Neuronal stem cell (in vitro differentiated cells): ENCODE results near the gene UTP14A. TPM values are rescaled to one million over a fixed set of nuclear protein-coding genes. Genes with fewer than 3 reads are reported as not detected.
"Not testable (repeated sequence)": the region's sequence is repeated elsewhere in the genome, so short reads cannot be mapped to it uniquely, and the experiment has no call there.

Experiments used
- DNase-seq: peaks from one replicate; pipeline ENCODE4 v3.0.0-alpha.2; 2013; ENCODE audit warnings: low spot score
- H2AFZ ChIP-seq: one replicate; pipeline ENCODE4 v1.6.1; 2013; ENCODE audit warnings: mild to moderate bottlenecking, low read length, inconsistent platforms
- H2AK5ac ChIP-seq: 2 replicates; pipeline ENCODE4 v1.6.1; 2013; ENCODE audit warnings: low read depth, mild to moderate bottlenecking, inconsistent platforms, low read length, moderate library complexity, mixed read lengths
- H2BK120ac ChIP-seq: 2 replicates; pipeline ENCODE4 v1.6.1; 2013; ENCODE audit warnings: low read depth, mild to moderate bottlenecking, inconsistent platforms, low read length, moderate library complexity, mixed read lengths
- H2BK12ac ChIP-seq: one replicate; pipeline ENCODE4 v1.6.1; 2013; ENCODE audit warnings: low read length, inconsistent platforms
- H2BK15ac ChIP-seq: 2 replicates; pipeline ENCODE4 v1.6.1; 2013; ENCODE audit warnings: mild to moderate bottlenecking, low read length, inconsistent platforms, mixed read lengths
- H2BK5ac ChIP-seq: one replicate; pipeline ENCODE4 v1.6.1; 2013; ENCODE audit warnings: inconsistent platforms, mild to moderate bottlenecking, low read length, moderate library complexity
- H3K14ac ChIP-seq: one replicate; pipeline ENCODE4 v1.6.1; 2013; ENCODE audit warnings: low read length, inconsistent platforms
- H3K18ac ChIP-seq: 2 replicates; pipeline ENCODE4 v1.6.1; 2013; ENCODE audit warnings: low read length, inconsistent platforms
- H3K23ac ChIP-seq: 2 replicates; pipeline ENCODE4 v1.6.1; 2013; ENCODE audit warnings: low read depth, mild to moderate bottlenecking, mixed read lengths, low read length, inconsistent platforms; ENCODE audit not compliant: poor library complexity
- H3K27ac ChIP-seq: replicated peaks from 3 replicates; pipeline ENCODE4 v1.5.1; 2013; ENCODE audit warnings: low read length, inconsistent platforms
- H3K27me3 ChIP-seq, 3 experiments: 2 replicates each; pipeline ENCODE4 v1.6.1; 2013; ENCODE audit warnings: low read length in 3 of 3, mild to moderate bottlenecking in 2 of 3, inconsistent platforms in 1 of 3, low read depth in 1 of 3, mixed read lengths in 1 of 3, moderate library complexity in 1 of 3; ENCODE audit not compliant: control insufficient read depth in 3 of 3, insufficient read depth in 3 of 3
- H3K36me3 ChIP-seq, 2 donors: replicated peaks in 1 of 2; 2 replicates each; pipeline ENCODE4 v1.6.1; 2013; ENCODE audit warnings: low read length in 2 of 2; ENCODE audit not compliant: control insufficient read depth in 2 of 2, insufficient read depth in 2 of 2
- H3K4ac ChIP-seq: 2 replicates; pipeline ENCODE4 v1.6.1; 2013; ENCODE audit warnings: inconsistent platforms, mild to moderate bottlenecking, low read length, moderate library complexity
- H3K4me1 ChIP-seq, 2 donors: 1 replicate in 1 of 2; 2 replicates in 1 of 2; pipeline ENCODE4 v1.6.1; 2013; ENCODE audit warnings: low read length in 2 of 2, low read depth in 1 of 2; ENCODE audit not compliant: control insufficient read depth in 2 of 2, insufficient read depth in 1 of 2
- H3K4me2 ChIP-seq: one replicate; pipeline ENCODE4 v1.6.1; 2013; ENCODE audit warnings: mild to moderate bottlenecking, low read length, inconsistent platforms; ENCODE audit not compliant: insufficient read depth, poor library complexity, severe bottlenecking
- H3K4me3 ChIP-seq, 2 donors: 2 replicates each; pipeline ENCODE4 v1.5.1; 2013; ENCODE audit warnings: low read length in 2 of 2, mild to moderate bottlenecking in 2 of 2, inconsistent platforms in 1 of 2, moderate library complexity in 1 of 2
- H3K79me1 ChIP-seq: one replicate; pipeline ENCODE4 v1.6.1; 2013; ENCODE audit warnings: low read depth, mild to moderate bottlenecking, inconsistent platforms, low read length, moderate library complexity
- H3K9ac ChIP-seq: one replicate; pipeline ENCODE4 v1.6.1; 2013; ENCODE audit warnings: mild to moderate bottlenecking, low read depth, low read length, inconsistent platforms; ENCODE audit not compliant: poor library complexity
- H3K9me3 ChIP-seq, 2 donors: replicated peaks in 1 of 2; 2 replicates each; pipeline versions ENCODE3 to v1.6.1; 2013; ENCODE audit warnings: low read length in 2 of 2, mild to moderate bottlenecking in 2 of 2, inconsistent platforms in 1 of 2, low read depth in 1 of 2, mixed read lengths in 1 of 2, moderate library complexity in 1 of 2; ENCODE audit not compliant: control insufficient read depth in 2 of 2, insufficient read depth in 1 of 2
- H4K8ac ChIP-seq: one replicate; pipeline ENCODE4 v1.6.1; 2013; ENCODE audit warnings: low read depth, mild to moderate bottlenecking, inconsistent platforms, low read length, moderate library complexity
- H4K91ac ChIP-seq: one replicate; pipeline ENCODE4 v1.6.1; 2013; ENCODE audit warnings: low read length, low read depth, mild to moderate bottlenecking, inconsistent platforms; ENCODE audit not compliant: poor library complexity
- WGBS, 2 donors: extraction: QIAGEN DNeasy Blood & Tissue Kit; methylation state at CpG; one replicate each; pipeline ENCODE4 v1.1.7; 2013; ENCODE audit warnings: missing lambda C conversion rate in 2 of 2, mixed read lengths in 1 of 2; ENCODE audit not compliant: insufficient read length in 2 of 2, insufficient replicate concordance in 1 of 2; ENCODE audit errors: extremely low coverage in 2 of 2; 5-methylcytosine and 5-hydroxymethylcytosine counted together
- polyA plus RNA-seq, 2 experiments: library from polyadenylated mRNA; stranded (reverse); fragments of 200-250 nt; gene quantifications; one replicate each; pipeline ENCODE4 v1.2.3, GENCODE V29; 2013

UTP14A gene
- 6.5 TPM for polyA plus RNA-seq (2013, experiment 1 of 2)
- polyA plus RNA-seq (2013, experiment 2 of 2) = 6.3 TPM

GRCh38 chrX:129905787-129906580 is at the start of gene UTP14A:
Gene UTP14A, plus strand, starts transcription at chrX:129906164. Its CDS starts 47 bp downstream, at chrX:129906211.
- no CpG with 5 or more reads among the region's 53 CpGs for WGBS, 2 donors

DNA sequence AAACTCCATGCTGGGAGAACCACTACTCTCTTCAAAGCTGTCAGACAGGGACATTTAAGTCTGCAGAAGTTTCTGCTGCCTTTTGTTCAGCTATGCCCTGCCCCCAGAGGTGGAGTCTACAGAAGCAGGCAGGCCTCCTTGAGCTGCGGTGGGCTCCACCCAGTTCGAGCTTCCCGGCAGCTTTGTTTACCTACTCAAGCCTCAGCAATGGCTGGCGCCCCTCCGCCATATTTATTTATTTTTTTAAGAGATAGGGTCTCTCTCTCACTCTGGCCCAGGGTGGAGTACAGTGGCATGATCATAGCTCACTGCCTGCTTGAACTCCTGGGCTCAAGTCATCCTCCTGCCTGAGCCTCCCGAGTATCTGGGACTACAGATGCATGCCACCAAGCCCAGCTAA is 46.8 kb upstream of the UTP14A start:
- DNase-seq, H3K14ac ChIP-seq, H3K27me3 ChIP-seq, H3K18ac ChIP-seq, H2AK5ac ChIP-seq, H4K91ac ChIP-seq, H3K79me1 ChIP-seq, H3K9ac ChIP-seq, H3K4me1 ChIP-seq, H3K36me3 ChIP-seq, H3K4me3 ChIP-seq, H2BK15ac ChIP-seq, H2BK5ac ChIP-seq, H3K23ac ChIP-seq, H3K27ac ChIP-seq, H3K4me2 ChIP-seq, H3K9me3 ChIP-seq, H3K4ac ChIP-seq, H4K8ac ChIP-seq, H2BK12ac ChIP-seq, H2BK120ac ChIP-seq: not testable (repeated sequence)
- H2AFZ ChIP-seq = peak overlapping the region; percentile 72
- WGBS, 2 donors = no CpG with 5 or more reads among the region's 6 CpGs

More at GRCh38 chrX:129905787-129906580, at the start of gene UTP14A:
- Histone ChIP-seq H2BK120ac (no peak within 1 kb of the TSS), H3K79me1 (no peaks in the 10 kb centered on the region), H3K4ac (no peak within 1 kb of the TSS), H2BK5ac (no peak within 1 kb of the TSS), H3K9ac (peak within 1 kb of the TSS; percentile 77), H3K4me3 (peak within 1 kb of the TSS; percentile 54 to 83), H2AK5ac (no peak within 1 kb of the TSS), H4K91ac (no peak within 1 kb of the TSS), H3K4me2 (peak within 1 kb of the TSS; percentile 54), H3K27me3 (no peaks in the 10 kb centered on the region), H2BK12ac (no peak within 1 kb of the TSS), H2BK15ac (no peak within 1 kb of the TSS), H3K36me3 (peaks cover 3 to 33% of the 10 kb centered on the region in 2 donors), H3K27ac (peak within 1 kb of the TSS; percentile 70), H3K23ac (peak within 1 kb of the TSS; percentile 55), H4K8ac (peak within 1 kb of the TSS; percentile 92), H2AFZ (peak within 1 kb of the TSS; percentile 88), H3K9me3 (no peaks in the 10 kb centered on the region), H3K14ac (no peak within 1 kb of the TSS), H3K4me1 (no peaks in the 10 kb centered on the region), H3K18ac (no peak within 1 kb of the TSS)
- peak; percentile 69 for DNase-seq

GRCh38 chrX:129866321-129866720 is 39.6 kb upstream of the UTP14A start:
- H3K14ac ChIP-seq, H3K4me1 ChIP-seq, H3K79me1 ChIP-seq, H2AK5ac ChIP-seq, H3K27ac ChIP-seq, H3K4ac ChIP-seq, H4K91ac ChIP-seq, H3K23ac ChIP-seq, H3K9me3 ChIP-seq, H2BK15ac ChIP-seq, H3K18ac ChIP-seq, H2BK120ac ChIP-seq, H2BK5ac ChIP-seq, DNase-seq, H2AFZ ChIP-seq, H3K9ac ChIP-seq, H2BK12ac ChIP-seq, H4K8ac ChIP-seq, H3K4me2 ChIP-seq, H3K4me3 ChIP-seq, H3K36me3 ChIP-seq: not testable (repeated sequence)
- WGBS, 2 donors = no CpG with 5 or more reads among the region's 3 CpGs
- peaks cover 0 to 13% (median 0%) of the 10 kb centered on the region in 3 experiments for H3K27me3 ChIP-seq

GRCh38 chrX:129872524-129872923 is 33.4 kb upstream of the UTP14A start:
- Histone ChIP-seq H3K9ac (no peak overlapping the region), H3K4me3 (no peak overlapping the region), H3K36me3 (no peaks in the 10 kb centered on the region), H2BK15ac (no peak overlapping the region), H3K27me3 (peaks cover 0 to 5% (median 0%) of the 10 kb centered on the region in 3 experiments), H3K4me1 (no peaks in the 10 kb centered on the region), H2AK5ac (no peak overlapping the region), H3K18ac (no peak overlapping the region), H3K9me3 (no peaks in the 10 kb centered on the region), H4K8ac (no peak overlapping the region), H3K4me2 (no peak overlapping the region), H3K27ac (no peak overlapping the region), H2BK12ac (no peak overlapping the region), H3K14ac (no peak overlapping the region), H2BK5ac (no peak overlapping the region), H3K23ac (no peak overlapping the region), H3K79me1 (no peaks in the 10 kb centered on the region), H2AFZ (no peak overlapping the region), H2BK120ac (no peak overlapping the region), H4K91ac (no peak overlapping the region), H3K4ac (no peak overlapping the region)
- no peak for DNase-seq
- WGBS, 2 donors = no CpG with 5 or more reads among the region's 2 CpGs
